Smooth muscle cell (in vitro differentiated cells): ENCODE data around the gene MAPK13. TPM values are rescaled to one million over a fixed set of nuclear protein-coding genes. Genes with fewer than 3 reads are reported as not detected.

ENCODE experiments used
- DNase-seq: peaks from one replicate; lab custom pipeline; 2025; ENCODE audit not compliant: unreplicated experiment; lab: John Stamatoyannopoulos, UW
- H2AFZ ChIP-seq: fragments of 200-600 bp; sonication (generic); 2 replicates; pipeline ENCODE4 v1.6.0; 2016; ENCODE audit warnings: antibody characterized with exemption, low read depth, mild to moderate bottlenecking
- H3F3A ChIP-seq: fragments of 200-600 bp; sonication (generic); 2 replicates; pipeline ENCODE4 v1.6.0; 2017; ENCODE audit warnings: antibody characterized with exemption, low read depth
- H3K27ac ChIP-seq: fragments of 200-600 bp; sonication (generic); 2 replicates; pipeline ENCODE4 v1.5.1; 2016; ENCODE audit warnings: low read depth, mild to moderate bottlenecking
- H3K27me3 ChIP-seq: fragments of 200-600 bp; sonication (generic); 2 replicates; pipeline ENCODE4 v1.6.1; 2016; ENCODE audit warnings: low read depth, mild to moderate bottlenecking
- H3K36me3 ChIP-seq: fragments of 200-600 bp; sonication (generic); 2 replicates; pipeline ENCODE4 v1.5.1; 2016; ENCODE audit warnings: low read depth
- H3K4me1 ChIP-seq: fragments of 200-600 bp; sonication (generic); 2 replicates; pipeline ENCODE4 v1.5.1; 2016; ENCODE audit warnings: low read depth
- H3K4me2 ChIP-seq: fragments of 200-600 bp; sonication (generic); 2 replicates; pipeline ENCODE4 v1.6.0; 2016; ENCODE audit warnings: mild to moderate bottlenecking
- H3K4me3 ChIP-seq: fragments of 200-600 bp; sonication (generic); 2 replicates; pipeline ENCODE4 v1.5.1; 2016; ENCODE audit warnings: mild to moderate bottlenecking
- H3K79me2 ChIP-seq: fragments of 200-600 bp; sonication (generic); 2 replicates; pipeline ENCODE4 v1.6.0; 2016; ENCODE audit warnings: low read depth, mild to moderate bottlenecking
- H3K9ac ChIP-seq: fragments of 200-600 bp; sonication (generic); 2 replicates; pipeline ENCODE4 v1.6.0; 2016; ENCODE audit warnings: low read depth
- H3K9me3 ChIP-seq: fragments of 200-600 bp; sonication (generic); replicated peaks from 2 replicates; pipeline ENCODE4 v1.5.1; 2016; ENCODE audit warnings: low read depth
- H4K20me1 ChIP-seq: fragments of 200-600 bp; sonication (generic); 2 replicates; pipeline ENCODE4 v1.6.0; 2016; ENCODE audit warnings: low read depth
- CTCF ChIP-seq: fragments of 200-600 bp; sonication (generic); IDR thresholded peaks from 2 replicates; pipeline ENCODE4 v1.5.1; 2017; ENCODE audit warnings: borderline replicate concordance, mild to moderate bottlenecking, antibody characterized with exemption; ENCODE audit not compliant: insufficient read depth, poor library complexity, severe bottlenecking
- WGBS: methylation state at CpG from one replicate; pipeline ENCODE4 v1.1.7; 2016; ENCODE audit warnings: low lambda C conversion rate; 5-methylcytosine and 5-hydroxymethylcytosine counted together
- polyA plus RNA-seq: library from polyadenylated mRNA; unstranded; fragments of >200 nt; fragmentation: Nextera tagmentation; extraction: Ambion mirVana; gene quantifications from 2 replicates; pipeline ENCODE4 v1.2.1, GENCODE V29; 2016
- total RNA-seq: library from RNA; depleted of rRNA; stranded (reverse); fragments of >200 nt; gene quantifications from 2 replicates; pipeline ENCODE4 v1.2.3, GENCODE V29; 2014

The MAPK13 gene
- total and polyA plus RNA-seq, 2 experiments from 2014 or later: 8.4 to 11.3 TPM

- Histone ChIP-seq H3K27ac (no peak overlapping the region), H3F3A (no peaks in the 10 kb centered on the region), H3K9me3 (no peaks in the 10 kb centered on the region), H3K79me2 (no peaks in the 10 kb centered on the region), H3K4me3 (no peak overlapping the region), H2AFZ (no peak overlapping the region), H3K4me2 (no peak overlapping the region), H3K36me3 (no peaks in the 10 kb centered on the region), H3K27me3 (no peaks in the 10 kb centered on the region), H3K4me1 (no peaks in the 10 kb centered on the region), H4K20me1 (no peaks in the 10 kb centered on the region), H3K9ac (no peak overlapping the region)
- 85% methylated on average over 2 of the region's 2 CpGs for WGBS
- TF ChIP-seq CTCF: no peak
- no peak for DNase-seq
Measured at GRCh38 chr6:36171573-36171972, 41.3 kb downstream of the MAPK13 start.

- no peaks in the 10 kb centered on the region for H3K79me2 ChIP-seq
- no peaks in the 10 kb centered on the region for H3F3A ChIP-seq
- no peak overlapping the region for H3K27ac ChIP-seq
- DNase-seq: no peak
- H3K27me3 ChIP-seq: no peaks in the 10 kb centered on the region
- peaks cover 9% of the 10 kb centered on the region for H3K9me3 ChIP-seq
- TF ChIP-seq CTCF: no peak
- no peaks in the 10 kb centered on the region for H3K4me1 ChIP-seq
- no peak overlapping the region for H3K9ac ChIP-seq
- no peaks in the 10 kb centered on the region for H4K20me1 ChIP-seq
- H3K4me2 ChIP-seq: no peak overlapping the region
- H3K4me3 ChIP-seq: no peak overlapping the region
- H3K36me3 ChIP-seq: no peaks in the 10 kb centered on the region
- H2AFZ ChIP-seq: no peak overlapping the region
Measured at GRCh38 chr6:36177166-36177565, 46.9 kb downstream of the MAPK13 start.

- Histone ChIP-seq H3F3A (no peaks in the 10 kb centered on the region), H3K9me3 (peaks cover 9% of the 10 kb centered on the region), H3K4me1 (no peaks in the 10 kb centered on the region), H4K20me1 (no peaks in the 10 kb centered on the region), H3K36me3 (no peaks in the 10 kb centered on the region), H3K4me3 (no peak overlapping the region), H3K4me2 (no peak overlapping the region), H2AFZ (no peak overlapping the region), H3K9ac (no peak overlapping the region), H3K27me3 (no peaks in the 10 kb centered on the region), H3K79me2 (no peaks in the 10 kb centered on the region), H3K27ac (no peak overlapping the region)
- DNase-seq: no peak
- no peak for TF ChIP-seq CTCF
Measured at GRCh38 chr6:36178544-36178943, 48.2 kb downstream of the MAPK13 start.

- H3F3A ChIP-seq: no peaks in the 10 kb centered on the region
- DNase-seq: no peak
- no peaks in the 10 kb centered on the region for H3K27me3 ChIP-seq
- no peaks in the 10 kb centered on the region for H4K20me1 ChIP-seq
- no peak for TF ChIP-seq CTCF
- H3K9me3 ChIP-seq: peaks cover 9% of the 10 kb centered on the region
- no peaks in the 10 kb centered on the region for H3K36me3 ChIP-seq
- no peaks in the 10 kb centered on the region for H3K79me2 ChIP-seq
- H2AFZ ChIP-seq: no peak overlapping the region
- no peak overlapping the region for H3K4me2 ChIP-seq
- 88% methylated on average over 1 of the region's 1 CpG for WGBS
- H3K27ac ChIP-seq: no peak overlapping the region
- H3K4me3 ChIP-seq: no peak overlapping the region
- no peak overlapping the region for H3K9ac ChIP-seq
- no peaks in the 10 kb centered on the region for H3K4me1 ChIP-seq
Measured at GRCh38 chr6:36180126-36180525, 49.8 kb downstream of the MAPK13 start.
